GM12878 (cell line): ENCODE data around the gene NCKIPSD. TPM values are rescaled to one million over a fixed set of nuclear protein-coding genes. Genes with fewer than 3 reads are reported as not detected.

Source experiments
- ATAC-seq: fragments of 200-7000 bp; cut with Tn5 transposase; 3 replicates; pipeline ENCODE4 v1.9.1; 2020; ENCODE audit warnings: mild to moderate bottlenecking, moderate library complexity
- BruUV-seq: library from RNA; stranded (reverse); fragments of 400-500 nt; replicated peaks from 2 replicates; lab custom pipeline; 2021; lab: Mats Ljungman, UMichigan
- CTCF ChIA-PET: fragments of 300-600 bp; sonication (Branson Sonifier 250); formaldehyde crosslinking; extraction: SDS; loops from one replicate; lab custom pipeline; 2021; ENCODE audit warnings: inconsistent platforms; lab: Yijun Ruan, JAX
- POLR2A ChIA-PET: fragments of 350-600 bp; formaldehyde crosslinking; extraction: SDS; loops from one replicate; lab custom pipeline; 2021; ENCODE audit warnings: inconsistent platforms; lab: Charles Lee
- RAD21 ChIA-PET: fragments of 300-600 bp; sonication (Branson Sonifier 250); formaldehyde crosslinking; loops from one replicate; lab custom pipeline; 2023; ENCODE audit warnings: antibody characterized with exemption; ENCODE audit not compliant: unreplicated experiment; lab: Charles Lee
- SMC1A ChIA-PET: fragments of 300-600 bp; sonication (Branson Sonifier 250); formaldehyde crosslinking; loops from one replicate; lab custom pipeline; 2023; ENCODE audit not compliant: unreplicated experiment, uncharacterized antibody; lab: Charles Lee
- DNase-seq: peaks from one replicate; pipeline ENCODE4 v3.0.0-alpha.2; 2011; ENCODE audit warnings: low read depth, low spot score
- FAIRE-seq: peaks from 3 replicates; lab custom pipeline; 2011; peaks lifted over from hg19 to GRCh38; lab: Jason Lieb, UNC
- H2AFZ ChIP-seq: 2 replicates; pipeline ENCODE4 v1.6.0; 2011; ENCODE audit warnings: low read depth, low read length, control low read depth; ENCODE audit not compliant: control insufficient read depth
- H3K27ac ChIP-seq: 2 replicates; pipeline ENCODE4 v1.5.1; 2011; ENCODE audit warnings: control low read depth; ENCODE audit not compliant: control insufficient read depth, insufficient read depth
- H3K27me3 ChIP-seq, 2 experiments: replicated peaks in 1 of 2; 2 replicates each; pipeline versions ENCODE4 v1.6.0 to v1.6.1; 2011; ENCODE audit warnings: low read length in 1 of 2; ENCODE audit not compliant: control insufficient read depth in 2 of 2, insufficient read depth in 2 of 2
- H3K36me3 ChIP-seq, 2 experiments: 2 replicates each; pipeline ENCODE4 v1.5.1; 2011; ENCODE audit warnings: low read length in 1 of 2; ENCODE audit not compliant: control insufficient read depth in 2 of 2, insufficient read depth in 2 of 2
- H3K4me1 ChIP-seq: 2 replicates; pipeline ENCODE4 v1.6.1; 2011; ENCODE audit warnings: mild to moderate bottlenecking, low read length, moderate library complexity, mixed read lengths; ENCODE audit not compliant: control insufficient read depth, insufficient read depth
- H3K4me2 ChIP-seq: 2 replicates; pipeline ENCODE4 v1.6.0; 2011; ENCODE audit warnings: control low read depth; ENCODE audit not compliant: control insufficient read depth, insufficient read depth
- H3K4me3 ChIP-seq: fragments of 200-600 bp; sonication (generic); 2 replicates; pipeline ENCODE4 v1.5.1; 2016
- H3K79me2 ChIP-seq: 2 replicates; pipeline ENCODE4 v1.6.0; 2011; ENCODE audit warnings: low read length; ENCODE audit not compliant: control insufficient read depth, insufficient read depth
- H3K9ac ChIP-seq: 2 replicates; pipeline ENCODE4 v1.8.0; 2011; ENCODE audit warnings: low read length, control low read depth, mixed read lengths; ENCODE audit not compliant: control insufficient read depth, insufficient read depth
- H3K9me3 ChIP-seq: replicated peaks from 3 replicates; pipeline ENCODE4 v1.5.1; 2011; ENCODE audit warnings: mild to moderate bottlenecking, low read length; ENCODE audit not compliant: control insufficient read depth, insufficient read depth
- H4K20me1 ChIP-seq: 2 replicates; pipeline ENCODE4 v1.6.0; 2011; ENCODE audit not compliant: control insufficient read depth, insufficient read depth
- CUX1 ChIP-seq: IDR thresholded peaks from 2 replicates; pipeline ENCODE4 v1.6.1; 2012; ENCODE audit warnings: improper control_type of control experiment, low read depth, low read length; ENCODE audit not compliant: insufficient replicate concordance
- MEF2A ChIP-seq: IDR thresholded peaks from 2 replicates; pipeline ENCODE4 v1.6.1; 2011; ENCODE audit warnings: low read depth, mild to moderate bottlenecking, low read length, moderate library complexity; ENCODE audit not compliant: insufficient read depth
- RUNX3 ChIP-seq: IDR thresholded peaks from 2 replicates; pipeline ENCODE4 v1.6.1; 2012; ENCODE audit warnings: low read length, inconsistent platforms
- TARDBP ChIP-seq: IDR thresholded peaks from 2 replicates; pipeline ENCODE4 v1.6.1; 2016; ENCODE audit warnings: borderline replicate concordance
- ZBTB11 ChIP-seq: fragments of 450-650 bp; formaldehyde crosslinking; IDR thresholded peaks from 2 replicates; pipeline ENCODE4 v1.5.0; 2022; ENCODE audit warnings: mild to moderate bottlenecking, missing genetic modification characterization
- ZBTB40 ChIP-seq: fragments of 450-650 bp; IDR thresholded peaks from 2 replicates; pipeline ENCODE4 v1.6.1; 2016; ENCODE audit warnings: mild to moderate bottlenecking, moderate library complexity, borderline replicate concordance
- WGBS: methylation state at CpG from one replicate; pipeline ENCODE4 v1.1.6; 2016; ENCODE audit warnings: low lambda C conversion rate; ENCODE audit not compliant: insufficient replicate concordance, insufficient coverage; ENCODE audit errors: missing lambda C conversion rate; 5-methylcytosine and 5-hydroxymethylcytosine counted together
- in situ Hi-C: fragments of 300-500 bp; cut with MboI; formaldehyde crosslinking; loops from 9 replicates; pipeline ENCODE4 v1.14.3; 2018; ENCODE audit warnings: mixed read lengths
- intact Hi-C: fragments of 100-400 bp; cut with micrococcal nuclease; formaldehyde crosslinking; loops from one replicate; pipeline ENCODE4 v1.14.2; 2022; ENCODE audit not compliant: unreplicated experiment
- polyA plus RNA-seq, 11 experiments: library from polyadenylated mRNA; depleted of rRNA in 4 of 11; unstranded in 6 of 11; stranded (reverse) in 5 of 11; fragments of >200 nt; fragmentation: Nextera tagmentation in 4 of 11; fragmentation: Illumina TruSeq in 1 of 11; extraction: Ambion mirVana in 4 of 11; extraction: Trizol in 1 of 11; gene quantifications; 1 replicate in 1 of 11; 2 replicates in 10 of 11; pipeline versions ENCODE4 v1.2.1 to v1.2.3, GENCODE V29; 2011 to 2016; ENCODE audit warnings: inconsistent platforms in 2 of 11, missing spikeins in 2 of 11, low read depth in 1 of 11
- total RNA-seq, 4 experiments: library from RNA; depleted of rRNA in 3 of 4; stranded (reverse); fragments of >200 nt in 3 of 4; fragmentation: Illumina TruSeq in 1 of 4; extraction: Trizol in 1 of 4; gene quantifications; 2 replicates each; pipeline versions ENCODE4 v1.2.1 to v1.2.3, GENCODE V29; 2013 to 2021

NCKIPSD gene
- total and polyA plus RNA-seq, 10 of the 15 experiments (the other 5 are each of a cell fraction or from before 2014, with no cell fraction given), result 0.93 to 31.6 (median 15.2) TPM

GRCh38 chr3:48686538-48687219 lies 964 bp upstream of the NCKIPSD start (continued):
- TF ChIP-seq ZBTB40, result no peak
- TF ChIP-seq MEF2A, result no peak

GRCh38 chr3:48685293-48685602 lies 467 bp downstream of the NCKIPSD start:
- Histone ChIP-seq H3K4me3 (peak overlapping the region; percentile 99), H3K27me3 (no peaks in the 10 kb centered on the region), H2AFZ (peak overlapping the region; percentile 98), H3K9me3 (no peaks in the 10 kb centered on the region), H3K79me2 (peaks cover 26% of the 10 kb centered on the region), H3K4me1 (peaks cover 8% of the 10 kb centered on the region; the same call in 1 of the 2 replicates), H3K27ac (peak overlapping the region; percentile 79), H3K36me3 (peaks cover 25 to 37% of the 10 kb centered on the region in 2 experiments), H3K9ac (peak overlapping the region; percentile 91), H3K4me2 (peak overlapping the region; percentile 79), H4K20me1 (no peaks in the 10 kb centered on the region; the same call in 1 of the 2 replicates)
- POLR2A ChIA-PET, result interaction anchor here (0.5 to 2.0 kb wide), 5 partner anchors 18 to 1236 kb away, joined by 3 to 8 read pairs (median 3); partner anchors contain the start of genes IP6K2 and SLC26A6
- no peak for DNase-seq
- SMC1A ChIA-PET, result interaction anchor here (1.0 to 1.7 kb wide), 3 partner anchors 31 to 285 kb away, joined by 3 to 8 read pairs (median 4); no protein-coding TSS in a partner anchor
- peak; percentile 3; the same call in 2 of the 3 replicates for ATAC-seq
- no TSS peak for BruUV-seq
- CTCF ChIA-PET, result interaction anchor here (1.0 to 2.3 kb wide), 16 partner anchors 11 to 454 kb away, joined by 3 to 10 read pairs (median 5); partner anchors contain the start of genes CELSR3, IP6K2 and SLC26A6
- in situ Hi-C loops, result no loop called here
- intact Hi-C loops, result loop anchor here (1.0 kb wide), 1 partner anchor 76 kb away; the partner anchor contains the start of gene UQCRC1
- no peak for FAIRE-seq
- 3% methylated on average over 13 of the region's 13 CpGs for WGBS
- RAD21 ChIA-PET, result interaction anchor here (0.8 to 1.8 kb wide), 5 partner anchors 32 to 285 kb away, joined by 3 to 6 read pairs (median 4); partner anchors contain the start of gene IP6K2
- TF ChIP-seq RUNX3, result no peak
- TF ChIP-seq TARDBP, result no peak
- TF ChIP-seq CUX1, result no peak
- no peak for TF ChIP-seq ZBTB11 (CRISPR knock-in tag)
